ENCODE results near the gene PCBP3.

Gene PCBP3

GRCh38 chr21:45983649-45983965 lies 340.1 kb downstream of the PCBP3 start:
- no peak overlapping the region for H3K27ac ChIP-seq
- no peak for TF ChIP-seq ZFX (IDR thresholded peaks at IDR 0.05; ENCODE audit: borderline replicate concordance)

- no peak for TF ChIP-seq ZFX (IDR thresholded peaks at IDR 0.05; ENCODE audit: borderline replicate concordance)
- peak; percentile 16; the same call in 1 of the 2 replicates for TF ChIP-seq CTCF (IDR thresholded peaks at IDR 0.05)
- no peak overlapping the region for H3K27ac ChIP-seq
These were observed 340.5 kb downstream of the PCBP3 start for GRCh38 chr21:45983981-45984551.

- TF ChIP-seq ZFX (IDR thresholded peaks at IDR 0.05; ENCODE audit: borderline replicate concordance): no peak
- no peak for TF ChIP-seq CTCF (IDR thresholded peaks at IDR 0.05)
- H3K27ac ChIP-seq: no peak overlapping the region
These were observed 341.1 kb downstream of the PCBP3 start for GRCh38 chr21:45984584-45985095.

- H3K27ac ChIP-seq: no peak overlapping the region
- TF ChIP-seq CTCF (IDR thresholded peaks at IDR 0.05) (no peak), ZFX (IDR thresholded peaks at IDR 0.05; ENCODE audit: borderline replicate concordance) (no peak)
These were observed 342.2 kb downstream of the PCBP3 start for GRCh38 chr21:45985471-45986315.

GRCh38 chr21:45986316-45987051 lies 343.0 kb downstream of the PCBP3 start:
- H3K27ac ChIP-seq: no peak overlapping the region
- TF ChIP-seq CTCF (IDR thresholded peaks at IDR 0.05): no peak
- TF ChIP-seq ZFX (IDR thresholded peaks at IDR 0.05; ENCODE audit: borderline replicate concordance): no peak

- no peak overlapping the region for H3K27ac ChIP-seq
- TF ChIP-seq CTCF (IDR thresholded peaks at IDR 0.05) (no peak), ZFX (IDR thresholded peaks at IDR 0.05; ENCODE audit: borderline replicate concordance) (no peak)
These were observed 343.7 kb downstream of the PCBP3 start for GRCh38 chr21:45987121-45987711.

Data from 22Rv1 (cell line).